GM04503 (cell line): ENCODE results near the gene AP4S1.
A peak's percentile ranks its signal among the peaks of the same experiment; 100 is the strongest.
"Not testable (repeated sequence)": the region's sequence is repeated elsewhere in the genome, so short reads cannot be mapped to it uniquely, and the experiment has no call there.

Source experiments
- DNase-seq: peaks from one replicate; pipeline ENCODE4 v3.0.0-alpha.2; 2012; ENCODE audit warnings: low read depth

The AP4S1 gene

DNA sequence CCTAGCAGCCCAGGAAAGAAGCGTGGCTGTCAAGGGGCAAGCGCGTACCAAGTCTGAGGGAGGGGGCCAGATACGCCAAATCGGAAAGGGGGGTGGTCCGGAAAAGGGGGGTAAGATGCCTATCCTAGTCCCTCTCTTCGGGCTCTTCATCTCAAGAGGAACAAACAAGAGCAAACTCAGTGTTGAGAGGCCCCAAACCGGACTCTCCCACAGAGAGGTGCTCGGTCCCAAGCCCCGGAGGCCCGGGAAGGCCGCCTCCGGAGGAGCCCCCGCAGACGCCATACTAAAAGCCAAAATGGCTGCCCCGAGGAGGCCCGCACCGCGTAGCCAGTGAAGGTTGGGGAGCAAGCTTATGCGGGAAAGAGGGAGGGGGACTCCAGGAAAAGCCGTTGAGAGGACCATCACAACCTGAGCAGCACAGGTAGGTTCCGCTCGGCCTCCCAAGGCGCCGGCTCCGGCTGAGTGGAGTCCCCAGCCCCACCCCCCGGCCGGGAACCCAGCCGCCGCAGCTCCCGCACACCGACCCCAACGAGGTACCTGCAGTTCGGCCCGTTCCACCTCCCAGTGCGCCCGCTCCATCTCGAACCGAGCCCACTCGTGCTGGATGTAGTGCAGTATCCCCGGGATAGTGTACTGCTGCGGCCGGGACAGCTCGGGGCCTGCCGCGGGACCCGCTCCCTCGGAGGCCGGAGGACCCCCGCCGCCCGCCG lies at the start of gene AP4S1:
AP4S1 (plus strand) TSS at position 283 of the 710 bp plus-strand sequence. CDS start 40,548 bp downstream, outside the sequence.
- no peak for DNase-seq

- DNase-seq, result no peak
These were observed 47.7 kb upstream of the AP4S1 start for GRCh38 chr14:30977752-30978151.

DNA sequence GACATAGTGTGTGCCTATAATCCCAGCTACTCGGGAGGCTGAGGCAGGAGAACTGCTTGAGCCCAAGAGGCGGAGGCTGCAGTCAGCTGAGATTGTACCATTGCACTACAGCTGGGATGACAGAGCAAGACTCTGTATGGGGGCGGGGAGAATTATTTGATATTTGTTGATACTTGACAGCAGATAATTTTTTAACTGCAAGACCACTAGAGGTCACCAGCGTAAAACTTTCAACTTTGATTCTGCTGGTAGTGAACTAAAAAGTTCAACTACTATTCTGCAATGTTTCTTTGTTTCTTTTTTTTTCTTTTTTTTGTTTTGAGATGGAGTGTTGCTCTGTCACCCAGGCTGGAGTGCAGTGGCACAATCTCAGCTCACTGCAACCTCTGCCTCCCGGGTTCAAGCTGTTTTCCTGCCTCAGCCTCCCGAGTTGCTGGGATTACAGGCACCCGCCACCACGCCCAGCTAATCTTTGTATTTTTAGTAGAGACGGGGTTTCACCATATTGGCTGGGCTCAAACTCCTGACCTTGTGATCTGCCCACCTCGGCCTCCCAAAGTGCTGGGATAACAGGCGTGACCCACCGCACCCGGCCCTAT lies 45.2 kb upstream of the AP4S1 start:
- DNase-seq, result peak; percentile 43

DNA sequence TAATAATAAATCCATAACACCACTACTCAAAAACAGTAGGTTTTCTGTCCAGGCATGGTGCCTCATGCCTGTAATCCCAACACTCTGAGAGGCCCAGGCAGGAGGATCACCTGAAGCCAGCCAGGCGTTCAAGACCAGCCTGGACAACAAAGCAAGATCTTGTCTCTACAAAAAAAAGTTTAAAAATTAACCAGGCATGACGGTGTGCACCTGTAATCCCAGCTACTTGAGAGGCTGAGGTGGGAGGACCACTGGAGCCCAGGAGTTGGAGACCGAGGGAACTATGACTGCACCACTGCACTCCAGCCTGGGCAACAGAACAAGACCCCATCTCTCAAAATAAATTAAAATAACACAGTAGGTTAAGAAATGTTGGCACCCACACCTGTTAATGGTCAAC lies 44.5 kb upstream of the AP4S1 start:
- DNase-seq, result no peak

GRCh38 chr14:30982533-30982932 lies 42.9 kb upstream of the AP4S1 start:
- no peak for DNase-seq

- no peak for DNase-seq
These were observed 41.6 kb upstream of the AP4S1 start for GRCh38 chr14:30983858-30984257.

GRCh38 chr14:30985796-30986195 lies 39.7 kb upstream of the AP4S1 start:
- no peak for DNase-seq

DNA sequence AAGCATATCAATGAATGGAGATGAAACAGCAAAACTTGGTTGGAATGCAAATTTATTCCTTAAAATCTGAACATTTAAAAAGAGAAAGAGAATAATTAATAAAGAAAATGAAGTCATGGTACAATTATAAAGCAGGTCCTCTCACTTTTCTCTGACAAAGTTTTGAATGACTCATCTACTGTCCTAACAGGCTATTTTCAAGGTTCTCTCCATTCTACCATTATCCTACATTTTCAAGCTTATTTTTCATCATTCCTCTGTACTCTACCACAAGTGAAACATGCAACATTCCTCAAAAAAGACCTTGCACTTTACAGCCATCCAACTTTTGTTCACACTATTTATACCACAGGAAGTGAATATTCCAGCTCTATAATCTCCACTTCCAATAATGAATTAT lies 36.9 kb upstream of the AP4S1 start:
- DNase-seq, result no peak

DNA sequence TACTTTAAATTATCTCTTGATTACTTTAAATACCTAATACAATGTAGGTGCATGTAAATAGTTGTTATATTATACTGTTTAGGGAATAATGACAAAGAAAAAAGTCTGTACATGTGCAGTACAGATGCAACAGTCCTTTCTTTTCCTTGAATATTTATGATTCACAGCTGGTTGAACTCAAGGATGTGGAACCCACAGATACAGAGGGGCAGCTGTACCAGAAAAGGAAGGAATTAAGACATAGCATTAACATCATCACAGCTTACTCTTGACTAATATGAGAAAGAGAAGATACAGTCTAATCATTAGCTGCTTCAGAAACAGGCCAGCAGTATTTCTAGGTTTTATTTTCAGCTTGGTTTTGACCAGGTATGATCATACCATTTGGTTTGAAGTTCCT lies 34.7 kb upstream of the AP4S1 start:
- DNase-seq, result no peak

DNA sequence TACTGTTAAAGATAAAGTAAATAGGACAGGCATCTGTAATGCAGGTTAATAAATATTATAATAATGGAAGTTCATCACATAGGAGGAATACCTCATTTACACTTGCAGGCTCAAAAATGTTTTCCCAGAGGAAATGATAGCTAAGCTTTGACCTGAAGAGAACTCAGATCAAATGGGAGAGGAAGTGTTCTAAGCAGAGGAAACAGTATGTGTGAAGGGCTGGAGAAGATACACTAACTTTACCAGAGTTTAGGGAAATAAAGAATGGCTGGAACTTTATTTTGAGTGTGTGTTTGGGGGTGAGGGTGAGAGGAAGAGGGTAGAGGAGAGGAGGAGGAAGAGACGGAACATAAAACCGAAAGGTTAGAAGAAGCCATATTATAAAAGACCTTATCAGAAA lies 34.0 kb upstream of the AP4S1 start:
- no peak for DNase-seq

GRCh38 chr14:30993071-30993470 lies 32.4 kb upstream of the AP4S1 start:
- no peak for DNase-seq

DNA sequence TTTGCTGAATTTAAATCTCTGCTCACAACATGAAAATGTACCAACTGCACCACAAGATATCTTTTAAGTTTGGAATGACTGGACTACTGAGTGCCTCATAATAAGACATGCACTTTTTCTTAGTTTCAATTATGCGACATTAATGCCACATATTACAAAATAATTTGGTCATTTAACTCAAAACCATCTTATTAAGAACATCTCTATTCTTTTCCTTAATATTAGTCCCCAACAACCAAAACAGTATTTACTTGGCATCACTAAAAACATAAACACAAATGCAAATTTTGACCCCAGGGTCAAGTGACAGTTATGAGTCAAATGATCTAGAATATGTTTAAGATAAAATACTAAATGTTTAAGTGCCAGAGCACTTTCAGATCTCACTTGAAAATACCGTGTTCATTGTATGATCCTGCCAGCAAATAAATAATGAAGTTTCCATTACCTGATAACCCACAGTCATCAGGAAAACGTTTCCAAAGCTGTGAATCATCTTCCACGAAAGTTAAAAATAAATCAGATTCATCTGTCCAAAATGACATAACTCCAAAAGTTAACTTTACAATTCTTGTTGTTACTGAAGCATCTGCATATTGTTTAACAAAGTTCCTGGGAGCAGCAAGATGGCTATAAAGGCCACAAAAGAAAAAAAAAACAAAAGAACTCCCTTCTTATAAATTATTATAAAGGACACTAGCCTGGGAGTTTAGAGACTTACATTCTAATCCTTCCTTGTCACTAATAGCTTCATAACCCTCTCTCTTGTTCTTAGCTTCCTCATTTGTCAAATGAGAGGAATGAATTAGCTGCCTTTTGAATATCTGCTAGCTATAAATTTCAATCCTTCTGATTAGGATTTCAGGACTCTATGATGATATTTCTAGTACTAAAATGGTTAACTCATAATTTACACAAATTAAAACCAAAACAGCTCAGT lies 30.5 kb upstream of the AP4S1 start:
- DNase-seq, result no peak

DNA sequence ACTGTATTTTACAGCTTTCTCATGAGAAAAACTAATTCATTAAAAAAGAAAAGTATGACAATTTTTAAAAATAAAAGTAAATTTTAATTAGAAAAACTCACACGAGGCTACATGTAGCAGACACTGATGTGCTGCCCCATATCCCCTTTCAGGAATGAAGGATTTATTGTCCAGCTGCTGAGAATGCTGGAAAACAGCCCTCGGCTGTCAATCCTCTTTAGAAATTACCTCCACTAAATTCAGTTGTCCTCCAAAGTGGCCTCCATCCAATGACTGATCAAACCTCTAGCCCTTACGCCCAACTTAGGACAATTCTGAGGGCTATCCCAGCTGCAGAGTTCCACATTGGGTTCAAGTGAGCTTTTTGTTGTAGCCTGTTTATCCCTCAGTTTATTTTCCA lies 29.8 kb upstream of the AP4S1 start:
- DNase-seq, result no peak

DNA sequence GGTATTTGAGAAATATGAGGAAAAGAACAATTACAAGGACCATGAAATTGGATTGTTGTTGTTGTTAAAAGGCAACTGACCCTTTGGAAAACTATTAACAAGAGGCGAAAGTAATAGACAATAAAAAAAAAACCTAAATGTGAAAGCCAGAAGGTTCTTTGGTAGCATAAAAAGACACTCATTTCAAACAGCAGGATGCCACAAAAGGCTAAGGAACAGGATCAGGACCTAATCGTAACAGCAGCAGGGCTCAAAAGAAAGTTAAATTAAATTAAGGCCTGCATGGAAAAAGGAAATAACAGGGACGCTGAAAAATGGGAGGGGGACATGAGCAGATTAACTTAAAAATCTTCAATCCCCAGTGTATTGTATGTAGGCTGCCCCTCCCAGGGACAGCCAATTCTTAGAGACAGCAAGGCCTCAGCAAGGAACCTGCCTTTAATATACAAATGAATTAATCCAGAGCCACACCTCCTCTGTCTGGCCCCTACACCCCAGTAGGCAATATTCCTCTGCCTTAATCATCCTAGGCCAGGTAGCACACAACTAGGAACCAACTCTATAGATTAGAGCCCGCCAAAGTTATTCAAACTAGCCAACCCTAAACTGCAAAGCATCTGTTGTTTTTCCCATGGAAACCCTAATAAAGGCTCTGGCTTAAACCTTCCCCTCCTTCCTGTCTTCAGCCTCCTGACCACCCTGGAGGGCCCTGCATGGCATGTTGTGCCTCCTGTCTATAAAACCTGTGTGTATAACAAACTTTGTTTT lies 28.4 kb upstream of the AP4S1 start:
- no peak for DNase-seq

- no peak for DNase-seq
These were observed 27.2 kb upstream of the AP4S1 start for GRCh38 chr14:30998100-30998706.

DNA sequence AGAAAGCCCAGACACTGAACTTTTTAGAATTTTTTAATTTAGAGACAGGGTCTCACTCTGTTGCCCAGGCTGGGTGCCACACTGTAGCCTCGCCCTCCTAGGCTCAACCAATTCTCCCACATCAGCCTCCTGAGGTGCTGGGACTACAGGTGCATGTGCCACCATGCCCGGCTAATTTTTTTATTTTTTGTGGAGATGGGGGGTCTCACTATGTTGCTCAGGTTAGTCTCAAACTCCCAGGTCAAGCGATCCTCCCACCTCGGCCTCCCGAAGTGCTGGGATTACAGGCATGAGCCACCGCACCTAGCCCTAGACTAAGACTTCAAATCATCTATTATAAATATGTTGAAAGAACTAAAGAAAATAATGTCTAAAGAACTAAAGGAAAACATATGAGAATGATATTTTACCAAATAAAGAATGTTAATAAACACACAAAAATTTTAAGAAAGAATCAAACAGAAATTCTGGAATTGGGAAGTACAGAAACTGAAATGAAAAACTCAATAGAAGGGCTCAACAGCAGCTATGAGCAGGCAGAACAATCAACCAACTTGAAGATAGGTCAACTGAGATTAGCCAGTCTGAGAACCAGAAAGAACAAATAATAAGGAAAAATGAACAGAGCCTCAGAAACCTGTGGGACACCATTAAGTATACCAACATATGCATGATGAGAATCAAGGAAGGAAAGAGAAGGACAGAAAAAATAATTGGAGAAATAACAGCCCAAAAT lies 26.2 kb upstream of the AP4S1 start:
- no peak for DNase-seq

- DNase-seq, result no peak
These were observed 24.7 kb upstream of the AP4S1 start for GRCh38 chr14:31000629-31001338.

- no peak for DNase-seq
These were observed 24.1 kb upstream of the AP4S1 start for GRCh38 chr14:31001339-31001658.

- DNase-seq, result no peak
These were observed 22.2 kb upstream of the AP4S1 start for GRCh38 chr14:31003284-31003683.

DNA sequence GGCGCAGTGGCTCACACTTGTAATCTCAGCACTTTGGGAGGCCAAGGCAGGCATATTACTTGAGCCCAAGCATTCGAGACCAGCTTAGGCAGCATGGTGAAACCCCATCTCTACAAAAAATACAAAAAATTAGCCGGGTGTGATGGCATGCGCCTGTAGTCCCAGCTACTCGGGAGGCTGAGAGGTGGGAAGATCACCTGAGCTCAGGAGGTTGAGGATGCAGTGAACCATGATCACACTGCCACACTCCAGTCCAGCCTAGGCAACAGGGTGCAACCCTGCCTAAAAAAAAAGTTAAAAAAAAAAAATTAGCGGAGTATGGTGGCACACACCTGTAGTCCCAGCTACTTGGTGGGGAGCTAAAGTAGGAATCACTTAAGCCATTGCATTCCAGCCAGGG lies 21.4 kb upstream of the AP4S1 start:
- not testable (repeated sequence) for DNase-seq
